A204.1 (cell line): ENCODE data around the gene SLAMF1.
"Not testable (repeated sequence)": the region's sequence is repeated elsewhere in the genome, so short reads cannot be mapped to it uniquely, and the experiment has no call there.

Experiments
- FAIRE-seq: peaks from 2 replicates; lab custom pipeline; 2012; peaks lifted over from hg19 to GRCh38; lab: Jason Lieb, UNC

SLAMF1 gene

GRCh38 chr1:160640359-160641123 is 6.3 kb downstream of the SLAMF1 start:
- FAIRE-seq: no peak

GRCh38 chr1:160639652-160640051 is 7.2 kb downstream of the SLAMF1 start:
- no peak for FAIRE-seq

- no peak for FAIRE-seq
Measured at GRCh38 chr1:160638926-160639325, 7.9 kb downstream of the SLAMF1 start.

- FAIRE-seq: no peak
Measured at GRCh38 chr1:160638540-160638857, 8.3 kb downstream of the SLAMF1 start.

- no peak for FAIRE-seq
Measured at GRCh38 chr1:160637821-160638539, 8.9 kb downstream of the SLAMF1 start.

- no peak for FAIRE-seq
Measured at GRCh38 chr1:160637065-160637464, 9.8 kb downstream of the SLAMF1 start.

- FAIRE-seq: no peak
Measured at GRCh38 chr1:160636547-160636946, 10.3 kb downstream of the SLAMF1 start.

- no peak for FAIRE-seq
Measured at GRCh38 chr1:160636076-160636475, 10.8 kb downstream of the SLAMF1 start.

GRCh38 chr1:160634543-160635491 is 12.0 kb downstream of the SLAMF1 start:
- no peak for FAIRE-seq

- FAIRE-seq: no peak
Measured at GRCh38 chr1:160633330-160633903, 13.4 kb downstream of the SLAMF1 start.

- no peak for FAIRE-seq
Measured at GRCh38 chr1:160631983-160632625, 14.7 kb downstream of the SLAMF1 start.

GRCh38 chr1:160630523-160631451 is 16.1 kb downstream of the SLAMF1 start:
- FAIRE-seq: no peak

- FAIRE-seq: no peak
Measured at GRCh38 chr1:160629286-160630210, 17.3 kb downstream of the SLAMF1 start.

GRCh38 chr1:160628799-160629263 is 18.0 kb downstream of the SLAMF1 start:
- FAIRE-seq: no peak

GRCh38 chr1:160627677-160628289 is 19.1 kb downstream of the SLAMF1 start:
- FAIRE-seq: not testable (repeated sequence)

GRCh38 chr1:160626509-160627342 is 20.1 kb downstream of the SLAMF1 start:
- FAIRE-seq: no peak

- no peak for FAIRE-seq
Measured at GRCh38 chr1:160625725-160626498, 20.9 kb downstream of the SLAMF1 start.
